DND-41 (cell line): ENCODE measurements around the gene CTDP1.

Experiments used
- EZH2 ChIP-seq: IDR thresholded peaks from 3 replicates; pipeline ENCODE4 v1.6.1; 2012; ENCODE audit warnings: borderline replicate concordance, low read depth, mild to moderate bottlenecking, moderate library complexity, low read length, inconsistent platforms; ENCODE audit not compliant: severe bottlenecking
- TF ChIP-seq, protein P1 (sequence below): IDR thresholded peaks from 2 replicates; pipeline ENCODE4 v1.5.1; 2012; ENCODE audit warnings: borderline replicate concordance, low read length, moderate library complexity, mild to moderate bottlenecking; ENCODE audit not compliant: poor library complexity, severe bottlenecking; ENCODE audit errors: extremely low read depth

GRCh38 chr18:79770826-79771225 is 91.2 kb downstream of the CTDP1 start:
- TF ChIP-seq, protein P1, sequence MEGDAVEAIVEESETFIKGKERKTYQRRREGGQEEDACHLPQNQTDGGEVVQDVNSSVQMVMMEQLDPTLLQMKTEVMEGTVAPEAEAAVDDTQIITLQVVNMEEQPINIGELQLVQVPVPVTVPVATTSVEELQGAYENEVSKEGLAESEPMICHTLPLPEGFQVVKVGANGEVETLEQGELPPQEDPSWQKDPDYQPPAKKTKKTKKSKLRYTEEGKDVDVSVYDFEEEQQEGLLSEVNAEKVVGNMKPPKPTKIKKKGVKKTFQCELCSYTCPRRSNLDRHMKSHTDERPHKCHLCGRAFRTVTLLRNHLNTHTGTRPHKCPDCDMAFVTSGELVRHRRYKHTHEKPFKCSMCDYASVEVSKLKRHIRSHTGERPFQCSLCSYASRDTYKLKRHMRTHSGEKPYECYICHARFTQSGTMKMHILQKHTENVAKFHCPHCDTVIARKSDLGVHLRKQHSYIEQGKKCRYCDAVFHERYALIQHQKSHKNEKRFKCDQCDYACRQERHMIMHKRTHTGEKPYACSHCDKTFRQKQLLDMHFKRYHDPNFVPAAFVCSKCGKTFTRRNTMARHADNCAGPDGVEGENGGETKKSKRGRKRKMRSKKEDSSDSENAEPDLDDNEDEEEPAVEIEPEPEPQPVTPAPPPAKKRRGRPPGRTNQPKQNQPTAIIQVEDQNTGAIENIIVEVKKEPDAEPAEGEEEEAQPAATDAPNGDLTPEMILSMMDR = no peak
- TF ChIP-seq EZH2 = no peak
